ENCODE measurements around the gene TMEM25.

The TMEM25 gene

GRCh38 chr11:118565051-118565450, 34.1 kb downstream of the TMEM25 start:
- no peak for TF ChIP-seq REST (IDR thresholded peaks at IDR 0.05; ENCODE audit: low read depth)
- no peak for TF ChIP-seq EGR1 (IDR thresholded peaks at IDR 0.05)
- TF ChIP-seq CREB1 (IDR thresholded peaks at IDR 0.05; ENCODE audit: low read depth), result no peak
- no peak for TF ChIP-seq USF1 (IDR thresholded peaks at IDR 0.05)
- TF ChIP-seq TAF1 (IDR thresholded peaks at IDR 0.05; ENCODE audit: low read depth), result no peak
- no peak for TF ChIP-seq FOXM1 (IDR thresholded peaks at IDR 0.05; ENCODE audit: borderline replicate concordance, low read depth)
- TF ChIP-seq TEAD4 (IDR thresholded peaks at IDR 0.05), result no peak
- TF ChIP-seq CEBPB (IDR thresholded peaks at IDR 0.05), result no peak

- TF ChIP-seq RAD21 (IDR thresholded peaks at IDR 0.05; ENCODE audit: low read depth), result no peak
- no peak for TF ChIP-seq EGR1 (IDR thresholded peaks at IDR 0.05)
- no peak for TF ChIP-seq YY1 (IDR thresholded peaks at IDR 0.05; ENCODE audit: low read depth)
- TF ChIP-seq NFIC (IDR thresholded peaks at IDR 0.05), result no peak
- TF ChIP-seq FOXM1 (IDR thresholded peaks at IDR 0.05; ENCODE audit: borderline replicate concordance, low read depth), result no peak
- no peak for TF ChIP-seq TEAD4 (IDR thresholded peaks at IDR 0.05)
- no peak for TF ChIP-seq USF1 (IDR thresholded peaks at IDR 0.05)
- no peak for TF ChIP-seq TCF12 (IDR thresholded peaks at IDR 0.05; ENCODE audit: low read depth)
- no peak for TF ChIP-seq MAX (IDR thresholded peaks at IDR 0.05)
- TF ChIP-seq REST (IDR thresholded peaks at IDR 0.05; ENCODE audit: low read depth), result no peak
- TF ChIP-seq CEBPB (IDR thresholded peaks at IDR 0.05), result no peak
- no peak for TF ChIP-seq TAF1 (IDR thresholded peaks at IDR 0.05; ENCODE audit: low read depth)
- TF ChIP-seq EP300 (IDR thresholded peaks at IDR 0.05; ENCODE audit: borderline replicate concordance), result no peak
These were observed 38.7 kb downstream of the TMEM25 start for GRCh38 chr11:118569670-118570069.

GRCh38 chr11:118570787-118571186, 39.8 kb downstream of the TMEM25 start:
- TF ChIP-seq CEBPB (IDR thresholded peaks at IDR 0.05), result no peak
- no peak for TF ChIP-seq REST (IDR thresholded peaks at IDR 0.05; ENCODE audit: low read depth)
- TF ChIP-seq MAX (IDR thresholded peaks at IDR 0.05), result no peak
- no peak for TF ChIP-seq EGR1 (IDR thresholded peaks at IDR 0.05)
- TF ChIP-seq YY1 (IDR thresholded peaks at IDR 0.05; ENCODE audit: low read depth), result no peak
- TF ChIP-seq NFIC (IDR thresholded peaks at IDR 0.05), result no peak
- no peak for TF ChIP-seq USF1 (IDR thresholded peaks at IDR 0.05)
- TF ChIP-seq CREB1 (IDR thresholded peaks at IDR 0.05; ENCODE audit: low read depth), result no peak
- no peak for TF ChIP-seq FOXM1 (IDR thresholded peaks at IDR 0.05; ENCODE audit: borderline replicate concordance, low read depth)
- no peak for TF ChIP-seq ZBTB7A (IDR thresholded peaks at IDR 0.05; ENCODE audit: low read depth)
- no peak for TF ChIP-seq TEAD4 (IDR thresholded peaks at IDR 0.05)
- TF ChIP-seq RAD21 (IDR thresholded peaks at IDR 0.05; ENCODE audit: low read depth), result no peak
- TF ChIP-seq TAF1 (IDR thresholded peaks at IDR 0.05; ENCODE audit: low read depth), result no peak
- no peak for TF ChIP-seq EP300 (IDR thresholded peaks at IDR 0.05; ENCODE audit: borderline replicate concordance)
- TF ChIP-seq TCF12 (IDR thresholded peaks at IDR 0.05; ENCODE audit: low read depth), result no peak
